HG03280 (cell line): ENCODE data around the gene FOXJ2.
A peak's percentile ranks its signal among the peaks of the same experiment; 100 is the strongest.
"Not testable (repeated sequence)": the region's sequence is repeated elsewhere in the genome, so short reads cannot be mapped to it uniquely, and the experiment has no call there.

Source experiments
- ATAC-seq: cut with Tn5 transposase; IDR thresholded peaks from one replicate; pipeline ENCODE4 v1.9.1; 2021; ENCODE audit warnings: mild to moderate bottlenecking, moderate library complexity; ENCODE audit not compliant: unreplicated experiment

Gene FOXJ2

GRCh38 chr12:8032242-8033152 is at the start of gene FOXJ2:
Gene FOXJ2 (plus strand): TSS chr12:8032716. CDS start chr12:8039833, 7,117 bp downstream.
- peak; percentile 78 for ATAC-seq

DNA sequence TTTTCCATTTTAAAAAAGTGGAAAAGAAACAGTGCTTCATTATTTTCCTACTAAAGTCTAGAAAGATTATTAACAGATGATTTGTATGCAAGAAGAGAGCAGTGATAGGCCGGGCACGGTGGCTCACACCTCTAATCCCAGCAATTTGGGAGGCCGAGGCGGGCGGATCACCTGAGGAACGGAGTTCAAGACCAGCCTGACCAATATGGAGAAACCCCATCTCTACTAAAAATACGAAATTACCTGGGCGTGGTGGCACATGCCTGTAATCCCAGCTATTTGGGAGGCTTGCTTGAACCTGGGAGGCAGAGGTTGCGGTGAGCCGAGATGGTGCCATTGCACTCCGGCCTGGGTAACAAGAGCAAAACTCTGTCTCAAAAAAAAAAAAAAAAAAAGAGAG is 49.5 kb upstream of the FOXJ2 start:
- ATAC-seq: not testable (repeated sequence)

DNA sequence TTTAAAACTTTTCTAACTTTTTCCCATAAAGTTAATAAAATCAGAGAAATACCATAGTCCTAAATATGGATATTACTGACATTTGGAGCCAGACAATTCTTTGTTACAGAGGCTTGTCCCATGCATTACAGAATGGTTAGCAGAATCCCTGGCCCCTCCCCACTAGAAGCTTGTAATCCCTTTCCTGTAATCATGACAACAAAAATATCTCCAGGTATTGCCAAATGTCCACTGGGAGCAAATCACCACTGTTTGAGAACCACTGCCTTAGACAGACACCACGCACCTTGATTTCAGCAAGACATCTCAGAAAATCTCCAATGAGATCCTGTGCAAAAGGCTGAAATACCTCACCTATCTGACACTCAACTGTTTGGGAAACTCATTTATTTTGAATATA is 49.1 kb upstream of the FOXJ2 start:
- not testable (repeated sequence) for ATAC-seq

GRCh38 chr12:7984900-7985299 is 47.6 kb upstream of the FOXJ2 start:
- ATAC-seq: no peak

DNA sequence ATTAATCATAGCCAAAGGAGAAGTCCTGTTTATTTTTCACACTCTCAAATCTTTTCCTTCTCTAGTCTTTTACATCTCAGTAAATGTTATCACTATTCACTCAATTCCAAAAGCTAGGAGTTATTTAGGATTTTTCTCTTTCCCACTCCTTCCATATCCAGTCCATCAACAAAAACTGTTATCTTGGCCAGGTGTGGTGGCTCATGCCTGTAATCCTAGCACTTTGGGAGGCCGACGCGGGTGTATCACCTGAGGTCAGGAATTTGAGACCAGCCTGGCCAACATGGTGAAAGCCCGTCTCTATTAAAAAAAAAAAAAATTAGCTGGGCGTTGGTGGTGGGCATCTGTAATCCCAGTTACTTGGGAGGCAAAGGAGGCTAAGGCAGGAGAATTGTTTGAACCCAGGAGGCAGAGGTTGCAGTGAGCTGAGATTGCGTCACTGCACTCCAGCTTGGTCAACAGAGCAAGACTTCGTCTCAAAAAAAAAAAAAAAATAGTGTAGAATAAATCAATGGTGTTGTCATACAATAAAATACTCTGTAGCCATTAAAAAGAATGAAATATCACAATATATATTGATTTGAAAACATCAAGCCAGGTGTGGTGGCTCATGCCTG is 46.6 kb upstream of the FOXJ2 start:
- no peak for ATAC-seq

DNA sequence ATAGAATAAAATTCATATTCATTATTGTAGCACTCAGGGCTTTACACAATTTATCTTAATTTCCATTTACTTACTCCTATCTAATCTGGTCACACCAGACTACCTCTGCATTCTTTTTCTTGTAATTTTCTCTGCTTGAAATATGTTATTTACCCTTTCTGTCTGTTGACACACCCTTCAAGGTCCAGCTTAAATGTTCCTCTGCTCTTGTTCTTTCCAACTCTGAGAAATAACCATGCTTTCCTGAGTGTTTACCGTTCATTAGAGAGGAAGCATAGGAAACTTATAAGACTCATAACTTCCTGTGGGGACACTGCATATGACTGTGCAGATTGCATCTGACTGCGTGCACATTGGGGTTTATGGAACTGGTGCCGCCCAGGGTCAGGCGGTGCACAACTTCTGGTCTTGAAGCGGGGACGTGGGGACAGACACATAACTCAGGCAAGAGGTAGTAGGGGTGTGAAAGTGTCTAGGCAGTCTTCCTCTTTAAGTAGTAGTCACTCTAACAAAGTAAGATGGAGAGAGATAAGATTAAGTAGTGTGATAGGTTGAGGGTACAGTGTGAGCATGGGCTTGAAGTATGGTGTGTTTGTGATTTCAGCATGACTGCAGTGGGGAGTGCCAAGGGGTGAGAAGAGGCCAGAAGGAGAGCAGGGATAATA is 42.6 kb upstream of the FOXJ2 start:
- ATAC-seq: peak; percentile 73

DNA sequence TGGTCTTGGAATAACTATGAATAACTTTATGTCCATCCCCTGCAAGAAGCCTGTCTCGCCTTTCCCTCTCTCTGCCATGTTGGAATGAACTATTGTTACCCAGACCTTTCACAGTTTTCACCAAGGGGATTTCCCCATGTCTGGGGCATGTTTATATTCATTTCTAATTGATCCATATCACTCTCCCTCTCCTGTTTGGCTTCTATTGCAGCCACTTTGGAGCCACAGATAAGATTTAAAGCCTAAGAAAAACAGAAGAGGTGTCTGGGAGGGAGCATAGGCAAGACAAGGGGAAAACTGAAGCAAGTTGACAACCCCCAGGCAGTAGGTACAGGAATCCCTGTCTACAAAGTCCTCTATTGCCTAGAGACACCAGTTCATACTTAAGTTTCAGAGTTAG is 41.0 kb upstream of the FOXJ2 start:
- ATAC-seq: no peak

GRCh38 chr12:7994731-7995205 is 37.7 kb upstream of the FOXJ2 start:
- ATAC-seq: no peak

DNA sequence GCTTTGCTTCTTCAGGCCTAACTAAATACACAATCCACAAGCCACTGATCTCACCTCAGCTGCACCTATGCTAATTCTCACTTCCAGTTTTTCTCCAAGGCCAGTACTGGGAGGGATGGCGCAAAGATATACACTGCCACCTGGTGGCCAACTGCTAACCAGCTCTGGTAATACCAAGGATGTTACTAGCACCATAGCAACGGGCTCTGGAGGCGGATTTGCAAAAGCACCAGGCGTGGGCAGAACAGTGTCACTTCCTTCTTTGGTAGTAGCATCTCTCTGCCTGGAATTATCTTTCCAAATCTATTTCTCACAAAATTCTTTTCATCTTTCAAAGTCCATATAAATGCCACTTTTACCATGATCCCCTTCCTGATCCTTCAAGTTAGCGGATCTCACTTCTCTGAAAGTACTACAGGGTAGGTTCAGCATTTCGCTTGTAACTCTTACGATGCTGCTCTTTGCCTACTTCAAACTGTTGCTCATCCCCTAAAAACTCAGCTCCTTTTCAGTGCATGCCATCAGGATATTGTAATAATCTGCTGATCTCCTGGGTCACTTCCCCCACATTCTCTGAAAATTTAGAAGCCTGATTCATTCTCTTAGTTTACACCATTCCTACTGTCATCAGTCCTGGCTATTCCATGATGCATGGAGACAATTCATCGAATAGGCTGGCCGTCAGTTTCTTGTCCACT is 37.1 kb upstream of the FOXJ2 start:
- peak; percentile 100 for ATAC-seq

DNA sequence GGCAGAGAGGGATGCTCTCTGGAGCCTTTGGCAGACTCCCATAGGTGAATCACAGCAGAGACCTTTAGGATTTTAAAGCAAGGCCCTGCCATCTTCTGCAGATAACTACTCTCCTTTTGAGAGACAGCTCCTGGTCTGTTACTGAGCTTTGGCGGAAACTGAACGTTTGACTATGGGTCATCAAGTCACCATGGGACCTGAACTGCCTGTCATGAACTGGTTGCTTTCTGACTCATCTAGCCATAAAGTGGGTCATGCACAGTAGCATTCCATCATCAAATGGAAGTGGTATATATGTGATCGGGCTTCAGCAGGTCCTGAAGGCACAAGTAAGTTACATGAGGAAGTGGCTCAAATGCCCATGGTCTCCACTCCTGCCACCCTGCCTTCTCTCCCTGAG is 31.7 kb upstream of the FOXJ2 start:
- ATAC-seq: not testable (repeated sequence)

- not testable (repeated sequence) for ATAC-seq
These were observed 31.0 kb upstream of the FOXJ2 start for GRCh38 chr12:8001496-8001895.

GRCh38 chr12:8004897-8005296 is 27.6 kb upstream of the FOXJ2 start:
- not testable (repeated sequence) for ATAC-seq

DNA sequence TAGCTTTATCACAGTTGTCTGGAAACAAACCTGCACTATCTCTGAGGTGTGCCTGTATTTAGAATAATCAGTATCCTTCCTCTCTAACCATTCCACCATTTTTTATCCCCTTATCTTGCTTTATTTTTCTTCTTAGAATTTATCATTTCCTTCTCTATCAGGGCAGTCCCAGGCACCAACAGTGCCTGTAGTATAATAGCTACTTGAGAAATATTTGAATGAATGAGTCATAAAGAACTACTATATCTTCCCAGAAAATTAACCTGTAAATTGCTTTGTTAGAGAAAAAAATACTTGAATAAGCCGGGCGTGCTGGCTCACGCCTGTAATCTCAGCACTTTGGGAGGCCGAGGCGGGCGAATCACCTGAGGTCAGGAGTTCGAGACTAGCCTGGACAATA is 21.2 kb upstream of the FOXJ2 start:
- ATAC-seq: no peak

- no peak for ATAC-seq
These were observed 19.7 kb upstream of the FOXJ2 start for GRCh38 chr12:8012651-8013309.

- ATAC-seq: no peak
These were observed 17.7 kb upstream of the FOXJ2 start for GRCh38 chr12:8014836-8015235.

GRCh38 chr12:8018213-8018612 is 14.3 kb upstream of the FOXJ2 start:
- not testable (repeated sequence) for ATAC-seq

GRCh38 chr12:8018666-8019581 is 13.6 kb upstream of the FOXJ2 start:
- ATAC-seq: no peak

GRCh38 chr12:8026291-8026900 is 6.1 kb upstream of the FOXJ2 start:
- ATAC-seq: peak; percentile 99

DNA sequence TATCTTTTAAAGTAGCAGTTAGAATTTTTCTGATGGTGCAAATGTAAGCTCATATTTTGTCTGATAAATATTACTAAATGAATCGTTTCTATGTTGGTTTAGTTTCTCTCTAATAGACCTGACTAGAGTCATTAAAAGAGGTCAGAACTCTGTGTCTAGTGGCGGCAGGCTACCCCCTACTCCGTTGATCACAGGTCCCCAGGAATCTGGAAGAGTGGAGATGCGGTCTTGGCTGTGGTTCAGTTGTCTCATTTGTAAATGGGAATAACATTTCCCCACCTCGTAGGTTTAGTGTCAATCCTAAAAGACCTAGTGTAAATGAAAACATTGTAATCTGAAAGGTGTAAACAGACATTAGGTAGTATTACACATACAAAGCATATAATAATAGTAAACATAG is 4.7 kb upstream of the FOXJ2 start:
- no peak for ATAC-seq
